Neural cell (in vitro differentiated cells): ENCODE data around the gene RAET1L.

ENCODE experiments used
- EP300 ChIP-seq: fragments of 450-650 bp; conservative IDR thresholded peaks from 2 replicates; pipeline ENCODE4 v1.6.1; 2014; ENCODE audit warnings: antibody characterized with exemption, mild to moderate bottlenecking, moderate library complexity; ENCODE audit not compliant: poor library complexity, severe bottlenecking
- MXI1 ChIP-seq: fragments of 450-650 bp; conservative IDR thresholded peaks from 2 replicates; pipeline ENCODE4 v1.6.1; 2014; ENCODE audit warnings: antibody characterized with exemption, mild to moderate bottlenecking; ENCODE audit not compliant: poor library complexity, severe bottlenecking
- POLR2AphosphoS5 ChIP-seq: IDR thresholded peaks from 2 replicates; pipeline ENCODE4 v1.6.1; 2012
- RAD21 ChIP-seq: fragments of 450-650 bp; conservative IDR thresholded peaks from 2 replicates; pipeline ENCODE4 v1.6.1; 2014; ENCODE audit warnings: antibody characterized with exemption, mild to moderate bottlenecking, moderate library complexity
- SMC3 ChIP-seq: fragments of 450-650 bp; conservative IDR thresholded peaks from 2 replicates; pipeline ENCODE4 v1.6.1; 2014; ENCODE audit warnings: antibody characterized with exemption, mild to moderate bottlenecking, moderate library complexity; ENCODE audit not compliant: poor library complexity
- TF ChIP-seq, protein P1 (sequence below): fragments of 450-650 bp; IDR thresholded peaks from 2 replicates; pipeline ENCODE4 v1.5.1; 2014; ENCODE audit warnings: antibody characterized with exemption, mild to moderate bottlenecking, moderate library complexity; ENCODE audit not compliant: poor library complexity, severe bottlenecking
- TF ChIP-seq, protein P2 (sequence below): IDR thresholded peaks from 2 replicates; pipeline ENCODE4 v1.6.1; 2012; ENCODE audit warnings: borderline replicate concordance

DNA sequence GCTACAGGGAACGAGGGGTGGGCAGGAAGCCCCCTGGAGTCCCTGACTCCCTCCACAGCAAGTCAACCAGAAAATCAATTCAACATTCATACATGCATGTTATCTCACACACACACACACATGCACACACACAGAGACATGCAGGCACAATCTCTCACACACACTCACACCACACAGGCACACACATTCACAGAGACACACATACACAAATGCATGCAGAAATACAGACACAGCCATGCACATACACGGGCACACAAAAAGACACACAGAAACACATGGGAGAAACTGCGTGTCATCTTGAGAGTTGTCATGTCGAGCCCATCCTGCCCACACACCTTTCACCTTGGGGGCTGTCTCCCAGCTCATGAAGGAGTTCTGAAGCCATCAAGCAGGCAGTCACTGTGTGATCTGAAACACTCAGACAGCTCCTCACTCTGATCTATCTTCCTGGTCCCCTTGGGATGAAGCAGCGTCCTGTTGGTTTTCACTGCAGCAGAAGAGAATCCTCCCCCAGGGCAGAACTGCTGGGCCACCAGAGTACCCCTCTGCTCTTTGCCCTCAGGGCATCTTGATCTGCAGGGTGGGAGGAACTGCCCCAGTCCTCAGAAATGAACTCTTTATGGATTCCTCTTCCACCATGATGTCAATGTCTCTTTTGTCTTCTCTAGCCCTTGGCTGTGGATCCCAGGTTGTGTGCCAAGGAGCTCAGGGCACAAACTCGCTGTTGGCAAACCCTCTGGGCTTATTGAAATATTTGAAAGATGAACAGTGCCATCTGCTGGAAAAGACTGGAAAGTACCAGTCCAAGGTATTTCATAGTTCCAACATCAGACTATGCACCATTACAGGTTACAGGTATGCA, 8.8 kb downstream of the RAET1L start:
- TF ChIP-seq, protein P1, sequence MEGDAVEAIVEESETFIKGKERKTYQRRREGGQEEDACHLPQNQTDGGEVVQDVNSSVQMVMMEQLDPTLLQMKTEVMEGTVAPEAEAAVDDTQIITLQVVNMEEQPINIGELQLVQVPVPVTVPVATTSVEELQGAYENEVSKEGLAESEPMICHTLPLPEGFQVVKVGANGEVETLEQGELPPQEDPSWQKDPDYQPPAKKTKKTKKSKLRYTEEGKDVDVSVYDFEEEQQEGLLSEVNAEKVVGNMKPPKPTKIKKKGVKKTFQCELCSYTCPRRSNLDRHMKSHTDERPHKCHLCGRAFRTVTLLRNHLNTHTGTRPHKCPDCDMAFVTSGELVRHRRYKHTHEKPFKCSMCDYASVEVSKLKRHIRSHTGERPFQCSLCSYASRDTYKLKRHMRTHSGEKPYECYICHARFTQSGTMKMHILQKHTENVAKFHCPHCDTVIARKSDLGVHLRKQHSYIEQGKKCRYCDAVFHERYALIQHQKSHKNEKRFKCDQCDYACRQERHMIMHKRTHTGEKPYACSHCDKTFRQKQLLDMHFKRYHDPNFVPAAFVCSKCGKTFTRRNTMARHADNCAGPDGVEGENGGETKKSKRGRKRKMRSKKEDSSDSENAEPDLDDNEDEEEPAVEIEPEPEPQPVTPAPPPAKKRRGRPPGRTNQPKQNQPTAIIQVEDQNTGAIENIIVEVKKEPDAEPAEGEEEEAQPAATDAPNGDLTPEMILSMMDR = peak; percentile 85
- TF ChIP-seq POLR2AphosphoS5 = no peak
- TF ChIP-seq MXI1 = no peak
- TF ChIP-seq, protein P2, sequence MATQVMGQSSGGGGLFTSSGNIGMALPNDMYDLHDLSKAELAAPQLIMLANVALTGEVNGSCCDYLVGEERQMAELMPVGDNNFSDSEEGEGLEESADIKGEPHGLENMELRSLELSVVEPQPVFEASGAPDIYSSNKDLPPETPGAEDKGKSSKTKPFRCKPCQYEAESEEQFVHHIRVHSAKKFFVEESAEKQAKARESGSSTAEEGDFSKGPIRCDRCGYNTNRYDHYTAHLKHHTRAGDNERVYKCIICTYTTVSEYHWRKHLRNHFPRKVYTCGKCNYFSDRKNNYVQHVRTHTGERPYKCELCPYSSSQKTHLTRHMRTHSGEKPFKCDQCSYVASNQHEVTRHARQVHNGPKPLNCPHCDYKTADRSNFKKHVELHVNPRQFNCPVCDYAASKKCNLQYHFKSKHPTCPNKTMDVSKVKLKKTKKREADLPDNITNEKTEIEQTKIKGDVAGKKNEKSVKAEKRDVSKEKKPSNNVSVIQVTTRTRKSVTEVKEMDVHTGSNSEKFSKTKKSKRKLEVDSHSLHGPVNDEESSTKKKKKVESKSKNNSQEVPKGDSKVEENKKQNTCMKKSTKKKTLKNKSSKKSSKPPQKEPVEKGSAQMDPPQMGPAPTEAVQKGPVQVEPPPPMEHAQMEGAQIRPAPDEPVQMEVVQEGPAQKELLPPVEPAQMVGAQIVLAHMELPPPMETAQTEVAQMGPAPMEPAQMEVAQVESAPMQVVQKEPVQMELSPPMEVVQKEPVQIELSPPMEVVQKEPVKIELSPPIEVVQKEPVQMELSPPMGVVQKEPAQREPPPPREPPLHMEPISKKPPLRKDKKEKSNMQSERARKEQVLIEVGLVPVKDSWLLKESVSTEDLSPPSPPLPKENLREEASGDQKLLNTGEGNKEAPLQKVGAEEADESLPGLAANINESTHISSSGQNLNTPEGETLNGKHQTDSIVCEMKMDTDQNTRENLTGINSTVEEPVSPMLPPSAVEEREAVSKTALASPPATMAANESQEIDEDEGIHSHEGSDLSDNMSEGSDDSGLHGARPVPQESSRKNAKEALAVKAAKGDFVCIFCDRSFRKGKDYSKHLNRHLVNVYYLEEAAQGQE = no peak
- no peak for TF ChIP-seq EP300
- TF ChIP-seq SMC3 = peak; percentile 88
- TF ChIP-seq RAD21 = peak; percentile 88
